ENCODE measurements around the gene RYR1.

The RYR1 gene

GRCh38 chr19:38386971-38387549 lies 46.4 kb upstream of the RYR1 start:
- Histone ChIP-seq H3K4me3 (ENCODE audit: insufficient read length, low read depth) (no peak overlapping the region), H3K9ac (ENCODE audit: insufficient read length, low read depth) (no peak overlapping the region), H3K9me3 (ENCODE audit: insufficient read depth, low read length) (no peaks in the 10 kb centered on the region), H3K36me3 (ENCODE audit: insufficient read depth, insufficient read length, low read length) (peaks cover 38% of the 10 kb centered on the region), H3K4me1 (ENCODE audit: insufficient read depth, insufficient read length) (peaks cover 9% of the 10 kb centered on the region), H3K27me3 (ENCODE audit: insufficient read depth, insufficient read length) (no peaks in the 10 kb centered on the region)
- TF ChIP-seq ZNF274 (IDR thresholded peaks at IDR 0.05; ENCODE audit: low read depth, low read length) = no peak
- TF ChIP-seq SUZ12 (IDR thresholded peaks at IDR 0.05; ENCODE audit: extremely low read depth, insufficient read depth, insufficient read length) = no peak
- no peak for TF ChIP-seq YY1 (IDR thresholded peaks at IDR 0.05; ENCODE audit: insufficient read depth, insufficient read length)
- no peak for DNase-seq (ENCODE audit: low read depth, low spot score)

GRCh38 chr19:38387550-38388348 lies 45.7 kb upstream of the RYR1 start, which contains the start of gene GGN:
TSS of gene GGN (minus strand) at chr19:38388034. CDS start at chr19:38387261, 773 bp downstream.
- Histone ChIP-seq H3K4me1 (ENCODE audit: insufficient read depth, insufficient read length) (peaks cover 12% of the 10 kb centered on the region), H3K27me3 (ENCODE audit: insufficient read depth, insufficient read length) (no peaks in the 10 kb centered on the region), H3K9me3 (ENCODE audit: insufficient read depth, low read length) (no peaks in the 10 kb centered on the region), H3K4me3 (ENCODE audit: insufficient read length, low read depth) (peak within 1 kb of the TSS; percentile 84), H3K9ac (ENCODE audit: insufficient read length, low read depth) (peak within 1 kb of the TSS; percentile 79), H3K36me3 (ENCODE audit: insufficient read depth, insufficient read length, low read length) (peaks cover 33% of the 10 kb centered on the region)
- peak; percentile 87 for DNase-seq (ENCODE audit: low read depth, low spot score)
- TF ChIP-seq YY1 (IDR thresholded peaks at IDR 0.05; ENCODE audit: insufficient read depth, insufficient read length) (no peak), SUZ12 (IDR thresholded peaks at IDR 0.05; ENCODE audit: extremely low read depth, insufficient read depth, insufficient read length) (no peak), ZNF274 (IDR thresholded peaks at IDR 0.05; ENCODE audit: low read depth, low read length) (no peak)

GRCh38 chr19:38388349-38389100 lies 45.0 kb upstream of the RYR1 start, which contains the start of gene SPRED3:
TSS of gene SPRED3 (plus strand) at chr19:38388697. CDS start at chr19:38390303, 1,606 bp downstream.
- DNase-seq (ENCODE audit: low read depth, low spot score) = peak; percentile 33
- H3K27me3 ChIP-seq (ENCODE audit: insufficient read depth, insufficient read length) = no peaks in the 10 kb centered on the region
- peak within 1 kb of the TSS; percentile 79 for H3K9ac ChIP-seq (ENCODE audit: insufficient read length, low read depth)
- TF ChIP-seq SUZ12 (IDR thresholded peaks at IDR 0.05; ENCODE audit: extremely low read depth, insufficient read depth, insufficient read length) (no peak), ZNF274 (IDR thresholded peaks at IDR 0.05; ENCODE audit: low read depth, low read length) (no peak), YY1 (IDR thresholded peaks at IDR 0.05; ENCODE audit: insufficient read depth, insufficient read length) (no peak)
- no peaks in the 10 kb centered on the region for H3K9me3 ChIP-seq (ENCODE audit: insufficient read depth, low read length)
- peaks cover 12% of the 10 kb centered on the region for H3K4me1 ChIP-seq (ENCODE audit: insufficient read depth, insufficient read length)
- H3K36me3 ChIP-seq (ENCODE audit: insufficient read depth, insufficient read length, low read length) = peaks cover 26% of the 10 kb centered on the region
- peak within 1 kb of the TSS; percentile 84 for H3K4me3 ChIP-seq (ENCODE audit: insufficient read length, low read depth)

GRCh38 chr19:38389101-38389925 lies 44.2 kb upstream of the RYR1 start:
- Histone ChIP-seq H3K4me3 (ENCODE audit: insufficient read length, low read depth) (peak overlapping the region; percentile 84), H3K36me3 (ENCODE audit: insufficient read depth, insufficient read length, low read length) (peaks cover 23% of the 10 kb centered on the region), H3K9me3 (ENCODE audit: insufficient read depth, low read length) (no peaks in the 10 kb centered on the region), H3K4me1 (ENCODE audit: insufficient read depth, insufficient read length) (peaks cover 10% of the 10 kb centered on the region), H3K27me3 (ENCODE audit: insufficient read depth, insufficient read length) (no peaks in the 10 kb centered on the region), H3K9ac (ENCODE audit: insufficient read length, low read depth) (peak overlapping the region; percentile 79)
- no peak for DNase-seq (ENCODE audit: low read depth, low spot score)
- TF ChIP-seq YY1 (IDR thresholded peaks at IDR 0.05; ENCODE audit: insufficient read depth, insufficient read length) (no peak), ZNF274 (IDR thresholded peaks at IDR 0.05; ENCODE audit: low read depth, low read length) (no peak), SUZ12 (IDR thresholded peaks at IDR 0.05; ENCODE audit: extremely low read depth, insufficient read depth, insufficient read length) (no peak)

- H3K4me3 ChIP-seq (ENCODE audit: insufficient read length, low read depth) = no peak overlapping the region
Measured at GRCh38 chr19:38389957-38390924, 43.2 kb upstream of the RYR1 start.

More at GRCh38 chr19:38389957-38390924, 43.2 kb upstream of the RYR1 start:
- TF ChIP-seq YY1 (IDR thresholded peaks at IDR 0.05; ENCODE audit: insufficient read depth, insufficient read length) (no peak), SUZ12 (IDR thresholded peaks at IDR 0.05; ENCODE audit: extremely low read depth, insufficient read depth, insufficient read length) (no peak), ZNF274 (IDR thresholded peaks at IDR 0.05; ENCODE audit: low read depth, low read length) (no peak)
- H3K9ac ChIP-seq (ENCODE audit: insufficient read length, low read depth) = peak overlapping the region; percentile 44
- H3K9me3 ChIP-seq (ENCODE audit: insufficient read depth, low read length) = no peaks in the 10 kb centered on the region
- DNase-seq (ENCODE audit: low read depth, low spot score) = no peak
- no peaks in the 10 kb centered on the region for H3K27me3 ChIP-seq (ENCODE audit: insufficient read depth, insufficient read length)
- H3K4me1 ChIP-seq (ENCODE audit: insufficient read depth, insufficient read length) = peaks cover 7% of the 10 kb centered on the region
- H3K36me3 ChIP-seq (ENCODE audit: insufficient read depth, insufficient read length, low read length) = peaks cover 18% of the 10 kb centered on the region

Data from NT2/D1 (cell line).